ENCODE results near the gene FRMD4A.

Gene FRMD4A

GRCh38 chr10:13705526-13706174, 625.1 kb downstream of the FRMD4A start:
- no peak for DNase-seq (ENCODE audit: low read depth, low spot score)

DNA sequence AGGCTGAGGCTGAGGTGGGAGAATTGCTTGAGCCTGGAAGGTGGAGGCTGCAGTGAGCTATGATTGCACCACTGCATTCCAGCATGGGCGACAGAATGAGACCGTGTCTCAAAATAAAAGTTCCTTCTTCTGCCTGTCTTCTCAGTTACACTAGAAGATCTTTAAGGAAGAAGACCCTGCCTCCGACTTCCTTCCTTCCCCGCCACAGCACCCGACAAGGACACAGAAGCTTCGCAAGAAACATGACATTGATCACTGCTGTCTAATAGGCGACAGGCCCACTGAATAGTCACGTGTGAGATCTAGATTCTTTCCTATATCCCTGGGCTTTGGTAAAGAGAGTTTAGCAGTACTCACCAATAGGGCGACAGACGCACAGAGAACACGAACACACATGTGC, 625.8 kb downstream of the FRMD4A start:
- DNase-seq (ENCODE audit: low read depth, low spot score): no peak

GRCh38 chr10:13703997-13704536, 626.7 kb downstream of the FRMD4A start:
- DNase-seq (ENCODE audit: low read depth, low spot score): no peak

- no peak for DNase-seq (ENCODE audit: low read depth, low spot score)
Measured at GRCh38 chr10:13703101-13703818, 627.5 kb downstream of the FRMD4A start.

DNA sequence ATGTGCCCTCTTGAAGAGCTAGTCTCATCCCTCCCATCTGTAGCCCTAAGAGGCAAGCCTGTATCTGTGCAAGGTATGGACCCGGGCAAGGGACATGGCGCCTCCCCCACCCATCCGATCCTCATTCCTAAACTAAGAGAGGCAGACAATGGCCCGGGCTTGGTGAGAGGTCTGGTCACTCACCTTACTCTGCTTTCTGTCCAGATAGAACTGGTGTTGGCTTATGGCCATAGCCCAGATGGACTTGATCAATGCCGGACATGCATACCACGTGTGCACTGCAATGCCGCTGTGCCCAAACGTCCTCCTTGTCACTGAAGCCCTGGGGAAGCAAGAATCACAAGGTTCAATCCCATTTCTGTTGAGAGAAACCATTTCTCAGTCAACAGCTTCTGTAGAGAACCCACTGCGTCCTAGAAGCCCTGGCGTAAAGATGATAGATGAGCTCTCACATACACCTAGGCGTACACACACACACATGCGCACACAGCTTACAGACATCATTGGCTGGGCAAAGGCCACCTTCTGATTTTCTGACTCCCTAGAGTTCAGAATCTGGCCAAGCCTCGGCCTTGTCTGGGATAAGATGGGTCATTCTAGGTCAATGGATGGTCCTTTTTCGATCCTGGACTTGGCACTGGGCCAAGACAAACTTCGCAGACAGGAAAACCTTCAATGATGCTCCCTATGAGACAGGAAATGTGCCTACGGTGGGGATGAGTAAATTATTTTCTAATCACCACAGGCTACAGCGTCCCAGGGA, 629.4 kb downstream of the FRMD4A start:
- no peak for DNase-seq (ENCODE audit: low read depth, low spot score)

GRCh38 chr10:13700473-13701144, 630.1 kb downstream of the FRMD4A start:
- no peak for DNase-seq (ENCODE audit: low read depth, low spot score)

DNA sequence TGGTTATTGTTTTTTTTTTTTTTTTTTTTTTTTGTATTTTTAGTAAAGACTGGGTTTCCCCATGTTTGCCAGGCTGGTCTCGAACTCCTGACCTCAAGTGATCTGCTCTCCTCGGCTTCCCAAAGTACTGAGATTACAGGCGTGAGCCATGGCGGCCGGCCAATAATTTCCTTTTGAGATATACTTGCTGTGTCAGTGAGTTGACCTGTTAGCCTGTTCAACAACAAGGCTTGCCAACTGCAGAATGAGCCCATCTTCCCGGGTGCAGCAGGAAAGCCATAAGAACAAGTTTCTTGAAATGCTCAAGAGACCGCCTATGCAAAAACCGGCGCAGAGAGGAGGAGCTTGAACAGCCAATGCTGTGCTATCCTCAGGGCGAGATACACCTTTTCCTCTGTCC, 631.5 kb downstream of the FRMD4A start:
- no peak for DNase-seq (ENCODE audit: low read depth, low spot score)

DNA sequence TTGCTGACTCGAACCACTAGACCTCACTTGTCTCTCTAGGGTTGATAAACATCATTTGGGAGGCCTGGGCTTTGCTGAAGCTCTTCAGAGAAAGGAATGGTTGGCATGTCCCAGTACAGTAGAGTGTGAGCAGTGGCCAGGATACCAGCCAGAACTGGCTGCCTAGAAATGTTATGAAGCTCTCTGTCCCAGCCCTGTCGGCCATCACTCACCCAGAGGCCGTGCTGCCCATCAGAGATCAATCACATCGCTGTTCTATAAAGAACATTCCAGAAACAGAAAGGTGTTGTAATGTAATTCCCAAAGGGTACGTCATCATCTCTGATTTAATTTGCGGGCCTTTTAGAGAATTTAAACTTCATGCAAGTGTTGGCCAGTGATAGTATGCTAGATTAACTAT, 632.5 kb downstream of the FRMD4A start:
- no peak for DNase-seq (ENCODE audit: low read depth, low spot score)

GRCh38 chr10:13696071-13696470, 634.7 kb downstream of the FRMD4A start:
- no peak for DNase-seq (ENCODE audit: low read depth, low spot score)

DNA sequence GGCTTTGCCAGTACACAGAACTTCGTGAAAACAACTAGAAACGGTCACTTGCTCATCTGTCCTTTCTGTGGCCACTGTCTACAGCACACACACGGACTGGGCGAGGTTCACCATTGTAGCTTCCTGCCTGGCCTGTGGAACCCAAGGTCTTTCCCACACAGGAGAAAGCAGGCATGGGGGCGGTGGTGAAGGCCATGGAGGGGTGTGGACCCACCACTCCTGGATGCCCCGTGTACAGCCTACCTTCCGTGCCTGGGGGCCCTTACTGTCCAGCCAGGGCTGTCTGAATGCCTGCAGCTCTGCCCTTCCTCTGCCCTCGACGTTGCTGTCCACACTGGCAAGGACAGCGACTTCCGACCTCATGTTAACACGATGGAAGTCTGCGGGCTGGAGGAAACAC, 635.1 kb downstream of the FRMD4A start:
- DNase-seq (ENCODE audit: low read depth, low spot score): no peak

DNA sequence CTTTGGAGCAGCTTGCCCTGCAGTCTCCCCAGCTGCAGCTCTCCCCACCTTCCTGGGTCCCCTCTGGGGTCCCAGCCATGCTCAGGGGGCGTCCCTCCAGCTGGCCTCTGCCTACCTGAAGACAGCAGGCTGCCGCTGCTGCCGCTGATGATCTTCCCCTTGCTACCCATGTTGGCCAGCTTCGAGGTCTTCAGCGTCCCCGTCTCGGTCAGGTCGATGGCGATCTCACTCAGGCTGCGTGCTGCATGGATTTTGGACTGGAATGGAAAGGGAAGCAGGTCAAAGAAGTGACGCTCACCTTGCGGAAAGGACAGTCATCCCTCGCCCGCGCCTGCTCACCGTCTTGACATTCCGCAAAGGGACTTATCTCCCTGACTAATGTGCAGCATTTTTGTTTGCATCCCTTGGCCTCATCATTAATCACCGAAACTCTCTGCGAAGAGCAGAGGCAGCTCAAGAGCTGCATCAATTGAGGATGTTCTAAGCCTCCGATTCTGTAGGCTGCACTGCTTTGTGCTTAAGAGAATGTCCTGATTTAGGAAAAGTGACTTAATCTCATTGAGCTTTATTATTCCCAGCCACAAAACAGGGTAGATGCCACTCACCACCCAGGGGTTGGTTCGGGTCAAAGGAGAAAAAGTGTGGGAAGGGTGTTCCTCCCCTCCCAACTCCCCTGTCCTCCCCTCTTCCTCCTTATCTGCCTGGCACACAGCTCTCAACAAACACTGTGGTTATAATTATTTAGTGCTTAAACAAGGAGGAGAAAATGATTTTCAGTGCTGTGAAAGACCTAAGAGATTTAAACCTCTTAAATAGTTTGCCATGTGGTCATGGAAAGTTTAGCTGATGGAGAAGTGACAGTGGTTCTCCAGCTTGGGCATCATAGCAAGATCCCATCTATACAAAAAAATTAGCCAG, 636.7 kb downstream of the FRMD4A start:
- DNase-seq (ENCODE audit: low read depth, low spot score): no peak

DNA sequence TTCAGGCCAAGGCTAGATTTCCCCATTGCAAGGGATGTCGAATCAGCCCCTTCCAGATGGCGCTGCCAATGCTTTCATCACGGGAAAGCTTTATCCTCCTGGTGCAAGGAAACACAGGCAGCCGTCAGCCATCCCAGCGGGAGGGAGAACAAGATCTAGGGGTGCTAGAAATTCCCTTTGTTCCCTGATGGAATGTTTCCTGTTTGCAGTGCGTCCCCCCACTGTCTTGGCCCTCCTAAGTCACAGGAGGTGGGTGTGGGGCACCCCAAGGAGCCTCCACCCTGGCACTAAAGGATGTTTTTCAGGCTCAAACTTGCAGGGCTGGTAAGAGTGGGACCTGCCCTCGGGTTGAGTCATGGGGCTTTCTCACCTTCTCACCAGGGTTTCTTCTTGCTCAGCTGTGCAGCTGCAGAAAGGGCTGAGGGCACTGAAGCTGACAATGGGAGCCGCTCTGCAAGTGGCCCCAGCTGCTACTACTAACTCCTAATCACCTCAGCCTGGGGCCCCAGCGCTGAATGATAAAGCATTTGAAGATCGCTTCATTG, 640.4 kb downstream of the FRMD4A start:
- no peak for DNase-seq (ENCODE audit: low read depth, low spot score)

GRCh38 chr10:13686331-13686752, 644.4 kb downstream of the FRMD4A start:
- DNase-seq (ENCODE audit: low read depth, low spot score): no peak

GRCh38 chr10:13685885-13686284, 644.8 kb downstream of the FRMD4A start:
- DNase-seq (ENCODE audit: low read depth, low spot score): no peak

DNA sequence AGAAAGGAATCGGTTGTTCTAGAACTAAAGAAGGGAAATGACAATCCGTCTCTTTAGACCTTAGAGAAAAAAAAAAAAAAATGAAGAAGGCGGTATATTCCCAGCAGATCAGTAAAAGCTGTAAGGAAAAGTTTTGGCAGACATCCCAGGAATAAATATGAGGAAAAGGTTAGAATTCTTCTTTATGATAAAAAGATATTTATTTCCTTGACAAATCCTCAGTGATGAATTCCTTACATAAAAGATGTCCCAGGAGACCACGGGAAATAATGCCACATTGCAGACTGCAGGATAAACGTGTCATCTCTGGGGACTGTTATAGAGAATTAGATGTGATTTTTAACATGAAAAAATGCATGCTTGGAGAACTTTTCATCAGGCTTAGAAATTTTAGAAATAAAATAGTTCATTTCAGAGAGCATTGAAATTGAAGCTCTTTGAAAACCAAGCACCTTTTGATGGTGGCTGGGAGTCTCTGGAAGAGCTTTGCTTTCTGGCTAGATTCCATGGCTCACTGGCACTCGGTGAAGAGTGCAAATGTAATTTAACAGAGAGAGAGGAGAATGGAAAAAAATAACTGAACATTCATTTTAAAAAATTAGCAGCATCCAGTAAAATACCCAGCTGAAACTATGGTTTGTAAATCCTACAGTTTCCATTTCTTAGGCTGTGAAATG, 645.8 kb downstream of the FRMD4A start:
- DNase-seq (ENCODE audit: low read depth, low spot score): no peak

DNA sequence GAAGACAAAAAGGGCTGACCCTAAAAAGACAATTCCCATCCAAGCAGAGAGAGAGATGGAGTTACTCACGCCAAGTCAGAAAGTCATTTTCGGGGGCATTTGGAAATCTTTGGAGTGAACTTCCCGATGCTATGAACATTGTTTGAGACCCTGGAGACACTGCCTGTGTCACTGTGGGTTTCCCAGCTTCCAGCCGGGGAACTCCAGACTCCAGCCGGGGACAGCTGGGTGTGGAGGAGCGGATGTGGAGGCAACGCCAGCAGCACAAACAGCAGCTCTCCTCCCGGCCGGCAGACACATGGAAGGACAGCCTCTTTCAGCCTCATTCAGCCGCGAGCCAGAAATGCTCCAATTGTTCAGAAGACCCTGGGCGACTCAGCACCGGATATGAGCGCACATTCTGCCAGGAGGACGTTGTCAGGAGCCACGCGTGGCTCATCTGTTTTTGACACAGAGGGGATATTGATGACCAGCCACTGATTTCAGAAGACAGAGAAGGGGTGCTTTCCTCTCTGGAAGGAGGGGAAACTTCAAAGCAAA, 646.4 kb downstream of the FRMD4A start:
- no peak for DNase-seq (ENCODE audit: low read depth, low spot score)

DNA sequence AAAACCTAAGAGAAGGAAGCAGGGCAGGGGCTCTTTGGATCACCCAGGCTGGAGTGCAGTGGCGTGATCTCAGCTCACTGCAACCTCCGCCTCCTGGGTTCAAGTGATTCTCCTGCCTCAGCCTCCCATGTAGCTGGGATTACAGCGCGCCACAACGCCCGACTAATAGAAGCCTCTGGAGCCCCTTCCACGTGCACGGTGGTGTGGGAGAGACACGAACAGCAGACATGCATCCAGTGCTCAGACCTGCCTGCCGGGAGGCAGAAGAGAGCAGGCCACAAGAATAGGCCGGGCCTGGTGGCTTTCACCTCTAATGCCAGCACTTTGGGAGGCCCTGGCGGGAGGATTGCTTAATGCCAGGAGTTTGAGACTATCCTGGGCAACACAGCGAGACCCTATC, 647.7 kb downstream of the FRMD4A start:
- DNase-seq (ENCODE audit: low read depth, low spot score): no peak

DNA sequence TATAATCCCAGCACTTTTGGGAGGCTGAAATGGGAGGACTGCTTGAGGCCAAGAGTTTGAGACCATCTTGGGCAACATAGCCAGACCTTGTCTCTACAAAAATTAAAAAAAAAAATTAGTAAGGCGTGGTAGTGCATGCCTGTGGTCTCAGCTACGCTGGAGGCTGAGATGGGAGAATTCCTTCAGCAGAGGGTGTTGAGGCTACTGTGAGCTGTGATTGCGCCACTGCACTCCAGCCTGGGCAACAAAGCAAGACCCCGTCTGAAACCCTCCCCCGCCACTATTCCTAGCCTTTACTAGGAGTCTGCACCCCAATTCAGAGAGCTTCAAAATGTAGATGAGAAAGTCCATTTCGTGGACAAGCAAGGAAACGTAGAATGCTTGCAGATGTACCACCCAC, 648.8 kb downstream of the FRMD4A start:
- no peak for DNase-seq (ENCODE audit: low read depth, low spot score)

DNA sequence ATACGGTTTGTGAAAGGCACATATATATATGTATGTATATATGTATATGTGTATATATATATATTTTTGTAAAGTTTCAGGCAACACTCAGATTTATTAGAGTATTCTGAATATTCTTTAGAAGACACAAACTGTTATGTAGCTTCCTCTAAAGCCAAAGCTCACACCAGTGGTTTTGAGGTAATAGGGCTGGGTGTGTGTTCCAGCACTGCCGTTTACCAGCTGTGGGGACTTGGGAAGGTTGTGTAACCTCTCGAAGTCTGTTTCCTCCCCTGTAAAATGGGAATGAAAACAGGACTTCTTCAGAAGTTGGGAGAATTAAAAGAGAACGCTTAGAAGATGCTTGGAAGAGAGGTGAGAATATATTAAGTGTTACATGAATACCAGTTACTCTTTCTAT, 649.2 kb downstream of the FRMD4A start:
- no peak for DNase-seq (ENCODE audit: low read depth, low spot score)

- no peak for DNase-seq (ENCODE audit: low read depth, low spot score)
Measured at GRCh38 chr10:13681095-13681494, 649.6 kb downstream of the FRMD4A start.

Measured in activated naive CD8-positive, alpha-beta T cell treated with anti-CD3 and anti-CD28 coated beads, Interleukin-2, amount 50 U/mL, for 16 hours (primary cell).